ENCODE data around the gene EEFSEC. TPM values are rescaled to one million over a fixed set of nuclear protein-coding genes. Genes with fewer than 3 reads are reported as not detected.
A peak's percentile ranks its signal among the peaks of the same experiment; 100 is the strongest.

EEFSEC gene
- total RNA-seq, 2 experiments from 2014 or later = 21.7 to 23.1 TPM

DNA sequence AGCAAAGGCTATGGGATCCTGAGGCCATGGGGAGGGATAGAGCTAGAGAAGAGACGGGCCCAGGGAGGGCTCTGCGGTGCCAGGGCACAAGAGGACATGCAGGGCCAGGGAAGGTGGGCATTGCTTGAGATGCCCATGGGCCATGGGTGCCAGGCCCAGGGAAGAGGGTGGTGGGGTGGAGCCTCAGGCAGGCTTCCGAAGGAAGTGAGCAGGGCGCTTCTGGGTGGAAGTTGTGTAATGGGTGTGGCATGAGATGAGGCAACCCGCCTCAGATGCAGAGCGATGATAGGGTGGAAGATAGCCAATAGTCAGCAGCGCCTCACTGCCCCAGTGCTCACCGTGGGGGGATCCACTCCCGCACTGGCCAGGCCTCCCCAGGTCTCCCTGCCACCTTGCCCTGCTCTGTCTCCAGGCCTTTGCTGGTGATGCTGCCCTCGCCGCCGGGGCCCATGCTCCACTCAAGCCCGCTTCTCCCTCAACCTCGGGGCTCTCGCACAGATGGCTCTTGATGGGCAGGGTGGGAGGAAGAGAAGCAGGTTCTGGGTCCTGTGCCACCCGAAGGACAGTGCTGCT, 262.0 kb downstream of the EEFSEC start:
- DNase-seq (no peak), ATAC-seq (no peak)
- Mint-ChIP-seq H3K27me3 (ENCODE audit: low read depth) (no peaks in the 10 kb centered on the region), H3K4me3 (no peak overlapping the region), H3K9me3 (ENCODE audit: insufficient read depth) (no peaks in the 10 kb centered on the region), H3K27ac (no peak overlapping the region), H3K4me1 (ENCODE audit: low read depth) (no peaks in the 10 kb centered on the region), H3K36me3 (ENCODE audit: low read depth) (no peaks in the 10 kb centered on the region)
- CTCF ChIA-PET = no interaction called here
- POLR2A ChIA-PET = no interaction called here

DNA sequence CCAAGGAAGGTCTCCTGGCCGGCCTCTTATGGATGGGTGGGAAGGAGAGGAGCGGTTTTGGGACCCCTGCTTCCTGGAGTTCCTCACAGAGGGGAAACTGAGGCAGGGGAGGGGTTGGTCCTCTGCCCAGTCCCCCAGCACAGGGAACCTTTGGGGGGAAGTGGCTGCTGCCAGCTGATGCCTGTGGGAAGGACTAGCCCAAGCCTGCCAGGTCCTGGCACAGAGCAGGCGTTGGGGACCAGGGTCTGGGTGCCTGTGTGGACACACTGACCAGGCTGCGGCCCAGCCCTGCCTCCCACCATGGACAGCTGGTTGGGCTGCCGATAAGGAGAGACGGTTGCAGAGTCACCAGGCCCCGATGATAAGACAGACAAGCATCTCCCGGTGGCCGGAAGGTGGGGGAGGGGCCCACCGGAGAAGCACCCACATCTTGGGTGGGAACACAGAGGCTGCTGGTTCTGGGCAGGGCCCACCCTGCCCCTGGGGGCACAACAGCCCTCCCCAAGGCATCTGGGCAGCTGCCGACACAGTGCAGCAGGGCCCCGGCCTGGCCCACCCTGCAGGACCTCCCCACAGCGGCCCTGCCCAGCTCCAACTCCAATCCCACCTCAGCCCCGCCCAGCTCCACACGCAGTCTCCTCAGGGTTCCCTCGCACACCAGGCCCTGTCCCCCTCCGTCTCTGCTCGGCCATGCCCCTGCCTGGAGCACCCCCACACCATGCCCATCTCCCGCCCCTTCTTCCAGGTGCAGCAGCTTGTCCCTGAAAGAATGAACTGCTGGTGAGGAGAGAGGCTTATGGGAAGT, 262.7 kb downstream of the EEFSEC start:
- Mint-ChIP-seq H3K9me3 (ENCODE audit: insufficient read depth) (no peaks in the 10 kb centered on the region), H3K4me1 (ENCODE audit: low read depth) (no peaks in the 10 kb centered on the region), H3K27me3 (ENCODE audit: low read depth) (no peaks in the 10 kb centered on the region), H3K4me3 (no peak overlapping the region), H3K27ac (no peak overlapping the region), H3K36me3 (ENCODE audit: low read depth) (no peaks in the 10 kb centered on the region)
- POLR2A ChIA-PET = no interaction called here
- ATAC-seq (no peak), DNase-seq (no peak)
- CTCF ChIA-PET = no interaction called here

DNA sequence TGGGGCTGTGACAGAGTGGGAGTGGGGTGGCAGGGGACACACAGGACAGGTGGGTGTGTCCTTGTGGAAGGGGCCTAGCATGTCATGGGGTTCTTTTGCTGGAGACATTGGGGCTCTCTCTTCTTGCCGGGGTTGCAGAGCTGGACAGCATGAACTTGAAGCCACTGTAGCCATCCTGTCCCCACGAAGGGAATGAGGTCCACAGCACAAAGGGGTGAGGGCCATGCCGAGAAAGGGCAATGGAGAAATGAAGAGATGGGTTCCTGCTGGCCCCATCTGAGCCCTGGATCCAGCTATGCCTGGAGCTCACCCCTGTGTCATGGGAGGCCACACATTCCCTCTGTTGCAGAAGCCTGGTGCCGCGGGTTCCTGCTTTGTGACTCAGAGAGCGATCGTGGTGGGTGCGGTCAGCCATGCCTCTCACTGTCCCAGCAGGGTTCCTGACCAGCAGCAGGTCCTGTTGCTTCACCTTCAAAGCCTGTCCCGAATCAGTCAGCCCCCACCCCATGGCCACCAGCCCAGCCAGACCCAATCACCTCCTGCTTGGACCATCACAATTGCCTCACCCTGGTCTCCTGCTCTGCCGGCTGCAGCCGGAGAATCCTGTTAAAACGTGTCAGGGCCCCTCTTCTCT, 263.4 kb downstream of the EEFSEC start:
- peak overlapping the region; percentile 11 for H3K27ac Mint-ChIP-seq
- ChIA-PET CTCF (no interaction called here), POLR2A (no interaction called here)
- H3K36me3 Mint-ChIP-seq (ENCODE audit: low read depth) = no peaks in the 10 kb centered on the region
- H3K4me1 Mint-ChIP-seq (ENCODE audit: low read depth) = no peaks in the 10 kb centered on the region
- DNase-seq (no peak), ATAC-seq (no peak)
- H3K27me3 Mint-ChIP-seq (ENCODE audit: low read depth) = no peaks in the 10 kb centered on the region
- H3K4me3 Mint-ChIP-seq = no peak overlapping the region
- no peaks in the 10 kb centered on the region for H3K9me3 Mint-ChIP-seq (ENCODE audit: insufficient read depth)

DNA sequence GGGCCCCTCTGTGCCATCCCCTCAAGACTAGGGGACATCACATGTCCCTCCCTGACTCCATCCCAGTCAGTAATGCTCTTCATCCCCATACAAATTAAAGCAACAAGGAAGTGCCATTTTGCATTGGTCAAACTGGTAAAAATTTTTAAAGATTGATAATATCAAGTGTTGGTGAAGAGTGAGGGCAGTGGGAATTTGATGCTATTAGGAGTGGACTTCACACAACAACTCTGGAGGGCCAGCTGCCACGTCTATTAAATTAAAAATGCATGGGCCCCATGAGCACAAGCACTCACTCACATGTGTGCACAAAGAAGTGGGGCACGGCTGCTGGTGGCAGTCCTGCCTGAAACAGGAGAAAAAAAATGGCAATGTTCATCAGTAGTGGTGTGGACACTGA, 265.6 kb downstream of the EEFSEC start:
- no peak for DNase-seq
- ChIA-PET CTCF (no interaction called here), POLR2A (no interaction called here)
- ATAC-seq = no peak
- Mint-ChIP-seq H3K27me3 (ENCODE audit: low read depth) (no peaks in the 10 kb centered on the region), H3K27ac (no peak overlapping the region), H3K4me1 (ENCODE audit: low read depth) (no peaks in the 10 kb centered on the region), H3K36me3 (ENCODE audit: low read depth) (no peaks in the 10 kb centered on the region), H3K9me3 (ENCODE audit: insufficient read depth) (no peaks in the 10 kb centered on the region), H3K4me3 (no peak overlapping the region)

DNA sequence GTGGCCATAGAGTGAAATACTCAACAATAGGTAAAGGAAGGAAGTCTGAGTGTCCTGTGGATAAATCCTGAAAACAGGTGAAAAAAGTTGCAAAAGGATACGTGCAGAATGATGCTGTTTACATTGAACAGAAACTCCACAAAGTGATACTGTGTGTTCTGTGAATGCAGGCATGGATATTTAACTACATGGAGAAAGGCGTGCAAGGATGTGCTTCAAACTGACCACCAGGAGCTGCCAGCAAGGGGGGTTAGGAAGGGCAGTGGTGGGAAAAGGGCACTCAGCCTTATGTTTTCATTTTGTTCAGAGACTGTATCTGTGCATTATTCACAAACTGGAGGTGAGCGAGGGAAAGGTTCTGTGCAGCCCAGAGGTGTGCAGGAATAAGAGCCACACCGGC, 266.0 kb downstream of the EEFSEC start:
- H3K27me3 Mint-ChIP-seq (ENCODE audit: low read depth) = no peaks in the 10 kb centered on the region
- no peaks in the 10 kb centered on the region for H3K9me3 Mint-ChIP-seq (ENCODE audit: insufficient read depth)
- H3K4me1 Mint-ChIP-seq (ENCODE audit: low read depth) = no peaks in the 10 kb centered on the region
- no peaks in the 10 kb centered on the region for H3K36me3 Mint-ChIP-seq (ENCODE audit: low read depth)
- ATAC-seq (no peak), DNase-seq (no peak)
- no peak overlapping the region for H3K4me3 Mint-ChIP-seq
- H3K27ac Mint-ChIP-seq = no peak overlapping the region
- CTCF ChIA-PET = no interaction called here
- POLR2A ChIA-PET = interaction anchor here (0.6 kb wide), 1 partner anchor 158 kb away, joined by 3 read pairs; no protein-coding TSS in a partner anchor

DNA sequence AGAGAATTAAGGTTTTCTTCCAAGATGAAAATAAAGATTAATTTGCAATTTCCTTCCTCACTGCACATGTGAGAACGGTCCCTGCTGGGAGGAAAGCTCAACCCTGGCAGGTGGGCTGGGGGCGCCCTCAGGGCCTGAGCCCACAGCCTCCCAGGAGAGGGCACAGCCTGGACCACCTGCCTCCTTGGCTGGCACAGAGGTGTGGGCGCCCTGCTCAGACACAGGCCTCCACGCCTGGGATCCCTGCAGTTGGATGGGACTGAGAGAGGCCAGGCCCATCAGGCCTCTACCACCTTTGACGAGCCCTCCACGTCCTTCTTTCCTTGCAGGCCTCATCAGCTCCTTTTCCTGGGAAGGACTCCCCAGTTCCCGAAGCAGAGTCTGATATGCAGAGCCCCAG, 267.0 kb downstream of the EEFSEC start:
- Mint-ChIP-seq H3K9me3 (ENCODE audit: insufficient read depth) (no peaks in the 10 kb centered on the region), H3K4me1 (ENCODE audit: low read depth) (no peaks in the 10 kb centered on the region), H3K27ac (no peak overlapping the region), H3K4me3 (no peak overlapping the region), H3K27me3 (ENCODE audit: low read depth) (no peaks in the 10 kb centered on the region), H3K36me3 (ENCODE audit: low read depth) (no peaks in the 10 kb centered on the region)
- ATAC-seq (no peak), DNase-seq (no peak)
- ChIA-PET POLR2A (no interaction called here), CTCF (no interaction called here)

DNA sequence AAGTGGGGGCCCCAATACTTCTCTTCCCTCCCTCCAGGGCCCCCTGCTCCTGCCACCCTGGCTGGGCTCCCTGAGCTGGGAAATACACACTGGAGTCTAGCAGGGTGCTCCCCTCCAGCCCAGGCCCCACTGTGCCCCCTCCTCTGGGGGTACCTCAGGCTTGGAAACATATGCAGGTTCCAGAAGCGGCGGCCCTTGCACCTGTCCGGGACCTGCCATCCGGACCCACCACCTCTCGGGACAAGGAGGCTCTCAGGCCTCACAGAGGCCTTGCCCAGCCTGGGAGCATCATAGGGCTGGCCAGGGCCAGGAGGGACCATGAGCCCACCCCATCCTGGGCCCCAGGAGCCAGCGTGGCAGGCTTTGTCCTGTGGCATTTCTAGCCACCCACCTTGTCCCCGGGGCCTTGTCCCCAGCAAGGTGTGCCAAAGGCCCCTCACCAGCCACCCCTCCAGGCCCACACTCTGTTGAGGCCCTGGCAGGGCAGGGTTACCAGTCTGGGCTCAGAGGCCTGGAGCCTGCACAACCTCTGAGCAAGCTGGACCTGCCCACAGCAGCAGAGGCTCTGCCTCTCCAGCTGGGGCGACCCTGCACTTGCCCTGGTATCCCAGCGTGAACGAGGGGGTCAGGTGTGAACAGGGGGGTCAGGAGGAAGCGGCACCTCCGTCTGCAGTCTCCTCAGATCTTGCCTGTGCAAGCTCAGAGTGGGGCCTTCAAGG, 267.6 kb downstream of the EEFSEC start:
- Mint-ChIP-seq H3K36me3 (ENCODE audit: low read depth) (no peaks in the 10 kb centered on the region), H3K27me3 (ENCODE audit: low read depth) (no peaks in the 10 kb centered on the region), H3K4me1 (ENCODE audit: low read depth) (no peaks in the 10 kb centered on the region), H3K4me3 (no peak overlapping the region), H3K9me3 (ENCODE audit: insufficient read depth) (no peaks in the 10 kb centered on the region), H3K27ac (no peak overlapping the region)
- POLR2A ChIA-PET = no interaction called here
- CTCF ChIA-PET = no interaction called here
- no peak for ATAC-seq
- no peak for DNase-seq

DNA sequence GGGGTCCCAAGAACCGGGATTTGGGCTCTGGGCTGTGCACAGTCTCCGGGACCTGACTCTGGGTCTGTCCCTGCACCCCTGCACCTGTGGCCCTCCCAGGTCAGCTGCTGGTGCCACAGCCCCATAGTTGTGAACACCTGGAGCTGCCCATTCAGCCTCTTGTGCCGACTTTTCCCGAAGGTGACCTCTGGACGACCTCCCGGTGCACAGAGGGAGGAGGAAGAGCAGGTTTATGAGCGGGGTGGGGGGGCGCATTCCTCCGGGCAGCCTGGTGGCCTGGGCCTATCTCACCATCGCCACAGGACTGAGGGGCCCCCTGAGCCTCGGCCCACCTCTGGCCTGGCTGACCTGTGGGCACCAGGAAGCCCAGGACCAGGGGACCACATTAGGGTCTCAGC, 268.2 kb downstream of the EEFSEC start:
- Mint-ChIP-seq H3K4me1 (ENCODE audit: low read depth) (no peaks in the 10 kb centered on the region), H3K36me3 (ENCODE audit: low read depth) (no peaks in the 10 kb centered on the region), H3K4me3 (no peak overlapping the region), H3K27me3 (ENCODE audit: low read depth) (no peaks in the 10 kb centered on the region), H3K27ac (no peak overlapping the region), H3K9me3 (ENCODE audit: insufficient read depth) (no peaks in the 10 kb centered on the region)
- ATAC-seq (no peak), DNase-seq (no peak)
- ChIA-PET CTCF (no interaction called here), POLR2A (no interaction called here)

DNA sequence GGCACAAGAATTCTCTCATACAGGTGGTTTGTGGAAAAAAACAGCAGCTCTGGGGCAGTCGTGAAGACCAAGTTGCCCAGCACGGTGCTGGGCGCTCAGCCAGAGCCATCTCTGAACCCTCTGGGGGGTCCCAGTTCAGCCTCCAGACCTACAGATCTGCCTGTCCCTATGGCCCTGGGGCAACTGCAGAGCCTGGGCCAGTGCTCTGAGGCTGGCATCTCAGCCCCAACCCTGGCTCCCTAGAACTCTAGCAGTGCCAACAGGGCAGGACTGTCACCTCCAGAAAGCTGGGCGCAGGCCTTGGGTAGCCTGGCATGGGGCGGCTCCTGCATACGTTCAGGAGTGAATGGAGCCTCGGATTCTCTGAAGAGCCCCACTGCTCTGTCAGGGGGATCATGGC, 268.7 kb downstream of the EEFSEC start:
- Mint-ChIP-seq H3K27ac (no peak overlapping the region), H3K4me1 (ENCODE audit: low read depth) (no peaks in the 10 kb centered on the region)
- CTCF ChIA-PET = interaction anchor here (1.5 kb wide), 1 partner anchor 151 kb away, joined by 3 read pairs; no protein-coding TSS in a partner anchor

DNA sequence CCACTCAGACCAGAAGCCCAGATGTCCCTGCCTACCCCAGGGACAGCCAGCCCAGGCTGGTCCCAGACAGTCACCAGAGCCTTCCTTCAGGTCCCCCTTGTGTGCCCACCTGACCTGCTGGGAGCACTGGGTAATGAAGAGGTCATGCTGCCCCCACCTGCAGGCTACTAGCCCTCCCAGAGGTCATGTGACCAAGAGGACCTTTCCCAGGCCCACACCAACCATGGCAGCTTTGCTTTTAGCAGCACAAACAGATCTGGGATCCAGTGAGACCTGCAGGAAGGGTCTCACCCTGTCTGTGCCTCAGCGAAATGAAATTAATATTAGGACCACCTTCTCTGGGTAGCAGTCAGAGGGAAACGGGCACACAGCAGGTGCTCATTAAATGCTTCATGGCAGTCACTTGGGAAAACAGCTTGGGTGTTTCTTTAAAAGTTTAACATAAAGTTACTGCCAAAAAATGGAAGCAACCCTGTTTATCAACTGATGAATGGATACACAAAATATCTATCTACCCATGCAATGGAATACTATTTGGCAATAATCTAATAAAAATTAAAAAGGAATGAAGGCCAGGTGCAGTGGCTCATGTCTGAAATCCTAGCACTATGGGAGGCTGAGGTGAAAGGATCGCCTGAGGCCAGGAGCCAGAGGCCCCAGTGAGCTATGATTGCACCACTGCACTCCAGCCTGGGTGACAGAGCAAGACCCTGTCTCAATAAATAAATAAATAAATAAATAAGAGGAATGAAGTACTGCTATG, 269.7 kb downstream of the EEFSEC start:
- Mint-ChIP-seq H3K27ac (no peak overlapping the region), H3K4me1 (ENCODE audit: low read depth) (no peaks in the 10 kb centered on the region), H3K27me3 (ENCODE audit: low read depth) (peaks cover 3% of the 10 kb centered on the region), H3K9me3 (ENCODE audit: insufficient read depth) (no peaks in the 10 kb centered on the region), H3K36me3 (ENCODE audit: low read depth) (no peaks in the 10 kb centered on the region), H3K4me3 (no peak overlapping the region)
- CTCF ChIA-PET = interaction anchor here (1.2 to 1.5 kb wide), 2 partner anchors 74 to 150 kb away, joined by 3 to 8 read pairs; no protein-coding TSS in a partner anchor
- DNase-seq = no peak
- no peak for ATAC-seq
- POLR2A ChIA-PET = no interaction called here

More for the DNA sequence above, 268.7 kb downstream of the EEFSEC start:
- POLR2A ChIA-PET = no interaction called here
- Mint-ChIP-seq H3K9me3 (ENCODE audit: insufficient read depth) (no peaks in the 10 kb centered on the region), H3K4me3 (no peak overlapping the region), H3K27me3 (ENCODE audit: low read depth) (peaks cover under 1% of the 10 kb centered on the region), H3K36me3 (ENCODE audit: low read depth) (no peaks in the 10 kb centered on the region)
- no peak for DNase-seq
- ATAC-seq = no peak

DNA sequence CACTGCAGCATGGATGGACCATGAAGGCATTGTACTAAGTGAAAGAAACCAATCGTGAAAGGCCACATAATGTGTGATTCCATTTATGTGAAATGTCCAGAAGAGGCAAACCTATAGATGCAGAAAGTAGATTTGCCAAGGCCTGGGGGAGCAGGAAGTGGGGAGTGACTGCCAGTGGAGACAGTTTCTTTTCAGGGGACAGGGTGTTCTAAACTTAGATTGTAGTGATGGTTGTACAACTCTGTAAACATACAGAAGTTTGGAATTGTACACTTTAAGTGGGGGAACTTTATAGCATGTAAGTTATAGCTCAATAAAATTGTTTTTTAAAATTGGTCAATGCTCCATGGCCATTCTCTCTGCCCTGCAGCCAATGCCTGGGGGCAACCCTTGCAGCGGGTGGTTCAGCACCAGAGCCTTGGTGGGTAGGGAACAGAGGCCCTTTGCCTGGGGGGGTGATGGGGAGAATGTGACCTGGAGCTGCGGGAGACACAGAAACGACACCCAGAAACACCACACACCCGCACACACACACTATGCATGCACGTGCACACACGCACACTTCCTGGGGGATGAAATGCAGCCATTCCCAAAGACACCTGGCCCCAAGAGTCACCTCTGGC, 270.4 kb downstream of the EEFSEC start:
- Mint-ChIP-seq H3K36me3 (ENCODE audit: low read depth) (no peaks in the 10 kb centered on the region), H3K27ac (no peak overlapping the region), H3K27me3 (ENCODE audit: low read depth) (peaks cover 5% of the 10 kb centered on the region), H3K4me1 (ENCODE audit: low read depth) (no peaks in the 10 kb centered on the region), H3K4me3 (no peak overlapping the region), H3K9me3 (ENCODE audit: insufficient read depth) (no peaks in the 10 kb centered on the region)
- ATAC-seq (no peak), DNase-seq (no peak)
- ChIA-PET CTCF (interaction anchor here (1.2 to 1.5 kb wide), 2 partner anchors 74 to 149 kb away, joined by 3 to 8 read pairs; no protein-coding TSS in a partner anchor), POLR2A (no interaction called here)
